SU-DHL-6 (cell line): ENCODE data around the gene RAD51B.

Experiments used
- EZH2phosphoT487 ChIP-seq: fragments of 200-600 bp; sonication (generic), shearing (Covaris generic); conservative IDR thresholded peaks from 2 replicates; pipeline ENCODE4 v1.6.1; 2018; ENCODE audit warnings: mild to moderate bottlenecking, antibody characterized with exemption, low read length, moderate library complexity, mixed read lengths
- TF ChIP-seq, protein P1 (sequence below): fragments of 200-600 bp; sonication (generic); IDR thresholded peaks from one replicate; pipeline ENCODE4 v1.5.1; 2017; ENCODE audit warnings: antibody characterized with exemption, mild to moderate bottlenecking, low read length, moderate library complexity; ENCODE audit not compliant: insufficient read depth, poor library complexity, severe bottlenecking

DNA sequence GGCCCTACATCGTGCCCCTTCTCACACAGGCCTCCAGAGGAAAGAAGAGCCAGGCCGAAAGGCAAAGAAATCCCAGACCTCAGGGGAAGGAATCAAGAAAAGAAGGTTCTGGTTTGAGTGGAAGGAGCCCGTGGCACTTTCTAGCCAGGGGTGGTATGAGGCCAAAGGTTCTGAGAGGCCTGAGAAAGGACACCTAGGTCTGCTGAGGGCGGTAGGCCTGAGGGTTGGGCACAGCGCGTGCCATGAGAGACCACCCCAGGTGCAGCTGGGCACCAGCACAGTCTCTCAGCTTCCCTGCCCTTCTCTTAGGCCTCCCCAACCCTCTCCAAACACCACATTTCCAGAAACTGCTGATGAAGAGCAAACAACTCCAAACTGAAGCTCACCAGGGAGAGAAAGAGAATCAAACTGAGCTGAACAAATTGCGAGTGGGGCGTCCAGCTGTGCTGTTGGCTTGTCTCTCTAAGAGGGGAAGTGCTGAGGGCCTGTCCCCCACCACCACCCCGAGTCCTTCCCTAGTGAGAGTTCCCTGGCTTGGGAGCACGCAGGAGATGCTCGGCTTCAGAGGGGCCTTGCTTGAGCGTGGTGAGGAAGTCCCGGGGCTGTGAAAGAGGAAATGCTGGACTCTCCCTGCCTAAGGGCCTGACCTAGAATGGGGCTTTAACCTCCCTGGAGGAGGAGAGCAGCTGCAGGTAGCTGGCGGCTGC lies 788.4 kb downstream of the RAD51B start:
- TF ChIP-seq, protein P1, sequence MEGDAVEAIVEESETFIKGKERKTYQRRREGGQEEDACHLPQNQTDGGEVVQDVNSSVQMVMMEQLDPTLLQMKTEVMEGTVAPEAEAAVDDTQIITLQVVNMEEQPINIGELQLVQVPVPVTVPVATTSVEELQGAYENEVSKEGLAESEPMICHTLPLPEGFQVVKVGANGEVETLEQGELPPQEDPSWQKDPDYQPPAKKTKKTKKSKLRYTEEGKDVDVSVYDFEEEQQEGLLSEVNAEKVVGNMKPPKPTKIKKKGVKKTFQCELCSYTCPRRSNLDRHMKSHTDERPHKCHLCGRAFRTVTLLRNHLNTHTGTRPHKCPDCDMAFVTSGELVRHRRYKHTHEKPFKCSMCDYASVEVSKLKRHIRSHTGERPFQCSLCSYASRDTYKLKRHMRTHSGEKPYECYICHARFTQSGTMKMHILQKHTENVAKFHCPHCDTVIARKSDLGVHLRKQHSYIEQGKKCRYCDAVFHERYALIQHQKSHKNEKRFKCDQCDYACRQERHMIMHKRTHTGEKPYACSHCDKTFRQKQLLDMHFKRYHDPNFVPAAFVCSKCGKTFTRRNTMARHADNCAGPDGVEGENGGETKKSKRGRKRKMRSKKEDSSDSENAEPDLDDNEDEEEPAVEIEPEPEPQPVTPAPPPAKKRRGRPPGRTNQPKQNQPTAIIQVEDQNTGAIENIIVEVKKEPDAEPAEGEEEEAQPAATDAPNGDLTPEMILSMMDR = no peak
- TF ChIP-seq EZH2phosphoT487 = no peak
